ENCODE results near the gene ZNF224. TPM values are rescaled to one million over a fixed set of nuclear protein-coding genes. Genes with fewer than 3 reads are reported as not detected.
A peak's percentile ranks its signal among the peaks of the same experiment; 100 is the strongest.

Gene ZNF224
- total and polyA plus RNA-seq, 3 experiments from 2014 or later = 11.9 to 20.6 (median 19.6) TPM

- DNase-seq = no peak
- POLR2A ChIA-PET = interaction anchor here (0.6 kb wide), 1 partner anchor 10 kb away, joined by 3 read pairs; no protein-coding TSS in a partner anchor
- no peaks in the 10 kb centered on the region for H3K27me3 Mint-ChIP-seq
These were observed 47.9 kb downstream of the ZNF224 start for GRCh38 chr19:44142059-44142433.

GRCh38 chr19:44149776-44150175 is 55.6 kb downstream of the ZNF224 start:
- DNase-seq = no peak
- Histone ChIP-seq H3K9me3 (ENCODE audit: low read length) (no peaks in the 10 kb centered on the region), H3K36me3 (ENCODE audit: insufficient read depth, low read length) (peaks cover 35% of the 10 kb centered on the region), H3K27ac (ENCODE audit: low read depth, low read length) (no peak overlapping the region), H3K4me3 (ENCODE audit: low read length) (no peak overlapping the region), H3K27me3 (ENCODE audit: insufficient read depth, low read length, poor library complexity, severe bottlenecking) (no peaks in the 10 kb centered on the region), H3K4me1 (ENCODE audit: insufficient read depth, low read length) (no peaks in the 10 kb centered on the region)
- no peaks in the 10 kb centered on the region for H3K27me3 Mint-ChIP-seq
- no peak overlapping the region for H3K27ac Mint-ChIP-seq
- peaks cover 65 to 93% (median 90%) of the 10 kb centered on the region in 3 donors for H3K36me3 Mint-ChIP-seq
- ChIA-PET POLR2A (no interaction called here), CTCF (no interaction called here)
- no peak overlapping the region for H3K4me3 Mint-ChIP-seq
- peaks cover 11 to 48% (median 20%) of the 10 kb centered on the region in 5 donors for H3K9me3 Mint-ChIP-seq
- H3K4me1 Mint-ChIP-seq = no peaks in the 10 kb centered on the region

More at GRCh38 chr19:44142059-44142433, 47.9 kb downstream of the ZNF224 start:
- H3K27me3 ChIP-seq (ENCODE audit: insufficient read depth, low read length, poor library complexity, severe bottlenecking) = no peaks in the 10 kb centered on the region
- peaks cover 24 to 41% (median 40%) of the 10 kb centered on the region in 3 donors for H3K36me3 Mint-ChIP-seq
- peak overlapping the region; percentile 40 to 99 (median 86) for H3K27ac Mint-ChIP-seq
- H3K9me3 ChIP-seq (ENCODE audit: low read length) = no peaks in the 10 kb centered on the region
- H3K4me1 ChIP-seq (ENCODE audit: insufficient read depth, low read length) = peaks cover 16% of the 10 kb centered on the region
- peak overlapping the region; percentile 94 to 97 (median 95) for H3K4me3 Mint-ChIP-seq
- peaks cover 21 to 36% (median 30%) of the 10 kb centered on the region in 3 donors for H3K4me1 Mint-ChIP-seq
- H3K4me3 ChIP-seq (ENCODE audit: low read length) = peak overlapping the region; percentile 74
- CTCF ChIA-PET = no interaction called here
- H3K36me3 ChIP-seq (ENCODE audit: insufficient read depth, low read length) = peaks cover 11% of the 10 kb centered on the region
- H3K9me3 Mint-ChIP-seq = peaks cover 0 to 9% (median 2%) of the 10 kb centered on the region in 5 donors
- H3K27ac ChIP-seq (ENCODE audit: low read depth, low read length) = no peak overlapping the region

GRCh38 chr19:44151491-44151890 is 57.3 kb downstream of the ZNF224 start:
- H3K36me3 ChIP-seq (ENCODE audit: insufficient read depth, low read length) = peaks cover 37% of the 10 kb centered on the region
- no peak overlapping the region for H3K27ac Mint-ChIP-seq
- H3K9me3 Mint-ChIP-seq = peaks cover 18 to 52% (median 33%) of the 10 kb centered on the region in 5 donors

GRCh38 chr19:44156475-44156874 is 62.3 kb downstream of the ZNF224 start:
- Histone ChIP-seq H3K27me3 (ENCODE audit: insufficient read depth, low read length, poor library complexity, severe bottlenecking) (no peaks in the 10 kb centered on the region), H3K4me1 (ENCODE audit: insufficient read depth, low read length) (no peaks in the 10 kb centered on the region), H3K4me3 (ENCODE audit: low read length) (peak overlapping the region; percentile 3), H3K27ac (ENCODE audit: low read depth, low read length) (no peak overlapping the region), H3K9me3 (ENCODE audit: low read length) (peaks cover 29% of the 10 kb centered on the region), H3K36me3 (ENCODE audit: insufficient read depth, low read length) (peaks cover 22% of the 10 kb centered on the region)
- H3K4me3 Mint-ChIP-seq = no peak overlapping the region
- no peak for DNase-seq
- POLR2A ChIA-PET = no interaction called here
- H3K9me3 Mint-ChIP-seq = peaks cover 37 to 84% (median 77%) of the 10 kb centered on the region in 5 donors
- H3K36me3 Mint-ChIP-seq = peaks cover 50 to 64% (median 61%) of the 10 kb centered on the region in 3 donors
- H3K27me3 Mint-ChIP-seq = no peaks in the 10 kb centered on the region
- H3K27ac Mint-ChIP-seq = no peak overlapping the region
- CTCF ChIA-PET = no interaction called here
- no peaks in the 10 kb centered on the region for H3K4me1 Mint-ChIP-seq

More at GRCh38 chr19:44151491-44151890, 57.3 kb downstream of the ZNF224 start:
- no peak overlapping the region for H3K27ac ChIP-seq (ENCODE audit: low read depth, low read length)
- peaks cover 59 to 88% (median 86%) of the 10 kb centered on the region in 3 donors for H3K36me3 Mint-ChIP-seq
- peaks cover 7% of the 10 kb centered on the region for H3K9me3 ChIP-seq (ENCODE audit: low read length)
- H3K27me3 ChIP-seq (ENCODE audit: insufficient read depth, low read length, poor library complexity, severe bottlenecking) = no peaks in the 10 kb centered on the region
- no peak for DNase-seq
- no peak overlapping the region for H3K4me3 ChIP-seq (ENCODE audit: low read length)
- ChIA-PET POLR2A (no interaction called here), CTCF (no interaction called here)
- no peaks in the 10 kb centered on the region for H3K4me1 Mint-ChIP-seq
- no peaks in the 10 kb centered on the region for H3K27me3 Mint-ChIP-seq
- no peaks in the 10 kb centered on the region for H3K4me1 ChIP-seq (ENCODE audit: insufficient read depth, low read length)
- H3K4me3 Mint-ChIP-seq = no peak overlapping the region

Other genes with a start within 250 kb of the ZNF224 start
- gene ZNF404, start 210.4 kb upstream of the ZNF224 start, total RNA-seq = 1 to 10 TPM in 1 of 2 experiments, under 1 TPM in 1; 0.83 to 1.4 TPM
- gene ZNF404, start 210.4 kb upstream of the ZNF224 start, polyA plus RNA-seq = 3.5 TPM
- 10 to 100 TPM; 10.0 to 11.7 TPM for gene ZNF45, start 159.1 kb upstream of the ZNF224 start, total RNA-seq
- 15.0 TPM for gene ZNF45, start 159.1 kb upstream of the ZNF224 start, polyA plus RNA-seq
- 1 to 10 TPM; 1.7 to 1.8 TPM for gene ZNF221, start 143.1 kb upstream of the ZNF224 start, total RNA-seq
- 3.3 TPM for gene ZNF221, start 143.1 kb upstream of the ZNF224 start, polyA plus RNA-seq
- gene ZNF155, start 110.2 kb upstream of the ZNF224 start, total RNA-seq = 1 to 10 TPM; 5.0 to 5.4 TPM
- 5.8 TPM for gene ZNF155, start 110.2 kb upstream of the ZNF224 start, polyA plus RNA-seq
- 1 to 10 TPM; 3.9 to 4.9 TPM for gene ZNF230, start 91.4 kb upstream of the ZNF224 start, total RNA-seq
- 3.4 TPM for gene ZNF230, start 91.4 kb upstream of the ZNF224 start, polyA plus RNA-seq
- gene ZNF222, start 69.0 kb upstream of the ZNF224 start, total RNA-seq = 1 to 10 TPM; 2.5 to 3.3 TPM
- 3.2 TPM for gene ZNF222, start 69.0 kb upstream of the ZNF224 start, polyA plus RNA-seq
- gene ZNF223, start 42.3 kb upstream of the ZNF224 start, total RNA-seq = 1 to 10 TPM; 1.3 to 1.9 TPM
- 2.7 TPM for gene ZNF223, start 42.3 kb upstream of the ZNF224 start, polyA plus RNA-seq
- 1 to 10 TPM; 2.4 to 2.7 TPM for gene ZNF284, start 22.2 kb upstream of the ZNF224 start, total RNA-seq
- gene ZNF284, start 22.2 kb upstream of the ZNF224 start, polyA plus RNA-seq = 0.91 TPM
- gene ZNF225, start 19.0 kb downstream of the ZNF224 start, total RNA-seq = 1 to 10 TPM; 3.3 to 3.5 TPM
- gene ZNF225, start 19.0 kb downstream of the ZNF224 start, polyA plus RNA-seq = 3.6 TPM
- 1 to 10 TPM; 9.4 to 9.5 TPM for gene ZNF234, start 47.2 kb downstream of the ZNF224 start, total RNA-seq
- gene ZNF234, start 47.2 kb downstream of the ZNF224 start, polyA plus RNA-seq = 5.2 TPM
- gene ZNF226, start 70.7 kb downstream of the ZNF224 start, total RNA-seq = 1 to 10 TPM; 8.6 to 9.4 TPM
- 24.8 TPM for gene ZNF226, start 70.7 kb downstream of the ZNF224 start, polyA plus RNA-seq
- gene ZNF227, start 118.2 kb downstream of the ZNF224 start, total RNA-seq = 10 to 100 TPM; 22.1 to 24.0 TPM
- gene ZNF227, start 118.2 kb downstream of the ZNF224 start, polyA plus RNA-seq = 11.4 TPM
- under 1 TPM; 0.09 to 0.22 TPM for gene ZNF233, start 165.5 kb downstream of the ZNF224 start, total RNA-seq
- 0.44 TPM for gene ZNF233, start 165.5 kb downstream of the ZNF224 start, polyA plus RNA-seq
- gene ZNF235, start 210.7 kb downstream of the ZNF224 start, total RNA-seq = 1 to 10 TPM; 4.7 to 5.1 TPM
- gene ZNF235, start 210.7 kb downstream of the ZNF224 start, polyA plus RNA-seq = 3.8 TPM

All from CD8-positive, alpha-beta memory T cell (primary cell).